HCT116 (cell line): ENCODE measurements around the gene WDR64. TPM values are rescaled to one million over a fixed set of nuclear protein-coding genes. Genes with fewer than 3 reads are reported as not detected.

ENCODE experiments used
- ATAC-seq: fragments of 200-7000 bp; cut with Tn5 transposase; 2 replicates; pipeline ENCODE4 v1.9.1; 2020; ENCODE audit warnings: mild to moderate bottlenecking, moderate library complexity
- BruUV-seq: library from RNA; stranded (reverse); fragments of 400-500 nt; replicated peaks from 2 replicates; lab custom pipeline; 2021; lab: Mats Ljungman, UMichigan
- CTCF ChIA-PET: fragments of 300-600 bp; sonication (Branson Sonifier 250); formaldehyde crosslinking; loops from one replicate; lab custom pipeline; 2021; ENCODE audit warnings: antibody characterized with exemption; lab: Charles Lee
- POLR2A ChIA-PET: fragments of 300-600, 350-600 bp; sonication (Branson Sonifier 250); formaldehyde crosslinking; loops from one replicate; lab custom pipeline; 2021; ENCODE audit warnings: antibody characterized with exemption; lab: Charles Lee
- RAD21 ChIA-PET, 2 experiments: fragments of 300-600 bp; sonication (Branson Sonifier 250); formaldehyde crosslinking; loops; one replicate each; lab custom pipeline; 2023; ENCODE audit warnings: low total read pairs in 2 of 2; ENCODE audit not compliant: uncharacterized antibody in 2 of 2, unreplicated experiment in 2 of 2, low non-redundant PET in 1 of 2; lab: Charles Lee
- DNase-seq: peaks from one replicate; pipeline ENCODE4 v3.0.0-alpha.2; 2010; ENCODE audit warnings: low read depth, low spot score
- H2AFZ ChIP-seq: fragments of 200-600 bp; shearing (Covaris generic), sonication (generic); 2 replicates; pipeline ENCODE4 v1.6.1; 2017; ENCODE audit warnings: low read depth, mixed run types, mixed read lengths, antibody characterized with exemption, low read length; ENCODE audit not compliant: poor library complexity, severe bottlenecking
- H3K27ac ChIP-seq: 2 replicates; pipeline ENCODE4 v1.5.1; 2012; ENCODE audit warnings: low read depth, low read length
- H3K27me3 ChIP-seq: fragments of 200-600 bp; sonication (generic); 2 replicates; pipeline ENCODE4 v1.6.1; 2016; ENCODE audit warnings: mixed run types, low read length, mixed read lengths; ENCODE audit not compliant: insufficient read depth
- H3K36me3 ChIP-seq, 2 experiments: fragments of 200-500 bp in 1 of 2; fragments of 200-600 bp in 1 of 2; sonication (Bioruptor generic) in 1 of 2; sonication (generic) in 1 of 2; 2 replicates each; pipeline versions ENCODE4 v1.5.1 to v1.6.1; 2014 to 2016; ENCODE audit warnings: low read length in 2 of 2, inconsistent platforms in 1 of 2, mixed read lengths in 1 of 2, mixed run types in 1 of 2; ENCODE audit not compliant: insufficient read depth in 2 of 2, control insufficient read depth in 1 of 2
- H3K4me1 ChIP-seq, 2 experiments: fragments of 200-600 bp in 1 of 2; sonication (generic) in 1 of 2; 2 replicates each; pipeline versions ENCODE4 v1.5.1 to v1.6.1; 2012 to 2017; ENCODE audit warnings: low read length in 2 of 2, inconsistent platforms in 1 of 2, mild to moderate bottlenecking in 1 of 2, mixed read lengths in 1 of 2, mixed run types in 1 of 2, moderate library complexity in 1 of 2; ENCODE audit not compliant: insufficient read depth in 2 of 2, control insufficient read depth in 1 of 2
- H3K4me2 ChIP-seq: fragments of 200-600 bp; sonication (generic); 2 replicates; pipeline ENCODE4 v1.6.1; 2017; ENCODE audit warnings: mixed run types, low read length, mixed read lengths
- H3K4me3 ChIP-seq, 2 experiments: fragments of 200-600 bp in 1 of 2; sonication (generic) in 1 of 2; replicated peaks in 1 of 2; 2 replicates each; pipeline ENCODE4 v1.5.1; 2011 to 2016; ENCODE audit warnings: low read length in 2 of 2, control low read depth in 1 of 2, low read depth in 1 of 2, mild to moderate bottlenecking in 1 of 2, mixed read lengths in 1 of 2, mixed run types in 1 of 2
- H3K79me2 ChIP-seq: fragments of 200-600 bp; sonication (generic); 2 replicates; pipeline ENCODE4 v1.6.1; 2017; ENCODE audit warnings: mild to moderate bottlenecking, mixed run types, low read length, moderate library complexity, mixed read lengths; ENCODE audit not compliant: insufficient read depth
- H3K9ac ChIP-seq: fragments of 200-600 bp; sonication (generic); 2 replicates; pipeline ENCODE4 v1.6.1; 2016; ENCODE audit warnings: low read length, mixed read lengths
- H3K9me2 ChIP-seq: fragments of 200-600 bp; sonication (generic), shearing (Covaris generic); 2 replicates; pipeline ENCODE4 v1.6.1; 2017; ENCODE audit warnings: mixed run types, mild to moderate bottlenecking, moderate library complexity; ENCODE audit not compliant: insufficient read depth
- H3K9me3 ChIP-seq, 2 experiments: fragments of 200-500 bp in 1 of 2; fragments of 200-600 bp in 1 of 2; sonication (Bioruptor generic) in 1 of 2; sonication (generic) in 1 of 2; 2 replicates each; pipeline ENCODE4 v1.6.1; 2014 to 2017; ENCODE audit warnings: low read length in 2 of 2, mixed read lengths in 2 of 2, inconsistent platforms in 1 of 2, low read depth in 1 of 2, mild to moderate bottlenecking in 1 of 2, mixed run types in 1 of 2, moderate library complexity in 1 of 2; ENCODE audit not compliant: control insufficient read depth in 1 of 2, insufficient read depth in 1 of 2
- H4K20me1 ChIP-seq: fragments of 200-600 bp; sonication (generic), shearing (Covaris generic); 2 replicates; pipeline ENCODE4 v1.6.1; 2017; ENCODE audit warnings: mixed run types, mild to moderate bottlenecking, moderate library complexity; ENCODE audit not compliant: insufficient read depth
- CBX3 ChIP-seq: IDR thresholded peaks from 2 replicates; pipeline ENCODE4 v1.6.1; 2012; ENCODE audit warnings: low read depth
- CEBPB ChIP-seq: IDR thresholded peaks from 2 replicates; pipeline ENCODE4 v1.6.1; 2012; ENCODE audit warnings: low read depth
- CTCF ChIP-seq, 3 experiments: fragments of 200-600 bp in 1 of 3; sonication (generic) in 1 of 3; IDR thresholded peaks in 2 of 3; conservative IDR thresholded peaks in 1 of 3; 2 replicates each; pipeline ENCODE4 v1.5.1; 2012 to 2017; ENCODE audit warnings: low read depth in 2 of 3, low read length in 2 of 3, antibody characterized with exemption in 1 of 3, borderline replicate concordance in 1 of 3, control low read depth in 1 of 3, mild to moderate bottlenecking in 1 of 3, mixed read lengths in 1 of 3, mixed run types in 1 of 3, moderate library complexity in 1 of 3; ENCODE audit not compliant: insufficient read depth in 1 of 3
- ELF1 ChIP-seq: IDR thresholded peaks from 2 replicates; pipeline ENCODE4 v1.6.1; 2012; ENCODE audit warnings: low read depth, borderline replicate concordance
- EZH2phosphoT487 ChIP-seq: fragments of 200-600 bp; IDR thresholded peaks from 2 replicates; pipeline ENCODE4 v1.6.1; 2018; ENCODE audit warnings: antibody characterized with exemption, borderline replicate concordance
- MAX ChIP-seq: IDR thresholded peaks from 2 replicates; pipeline ENCODE4 v1.6.1; 2012
- POLR2A ChIP-seq: IDR thresholded peaks from 2 replicates; pipeline ENCODE4 v1.7.0; 2011; ENCODE audit warnings: borderline replicate concordance; ENCODE audit not compliant: insufficient read depth, insufficient read length; ENCODE audit errors: extremely low read depth
- POLR2AphosphoS5 ChIP-seq: IDR thresholded peaks from 2 replicates; pipeline ENCODE4 v1.6.1; 2011; ENCODE audit warnings: mild to moderate bottlenecking, low read depth, low read length, moderate library complexity
- REST ChIP-seq: IDR thresholded peaks from 2 replicates; pipeline ENCODE4 v1.6.1; 2012; ENCODE audit warnings: low read depth
- SP1 ChIP-seq: IDR thresholded peaks from 2 replicates; pipeline ENCODE4 v1.6.1; 2012; ENCODE audit warnings: low read depth
- YY1 ChIP-seq: IDR thresholded peaks from 2 replicates; pipeline ENCODE4 v1.6.1; 2011; ENCODE audit warnings: low read length, low read depth, moderate library complexity, mild to moderate bottlenecking; ENCODE audit not compliant: insufficient replicate concordance; ENCODE audit errors: extremely low read depth
- ZBTB33 ChIP-seq: IDR thresholded peaks from 2 replicates; pipeline ENCODE4 v1.6.1; 2011; ENCODE audit warnings: mild to moderate bottlenecking, low read length, moderate library complexity; ENCODE audit not compliant: insufficient replicate concordance; ENCODE audit errors: extremely low read depth
- intact Hi-C: fragments of 100-400 bp; cut with micrococcal nuclease; formaldehyde crosslinking; loops from 2 replicates; pipeline ENCODE4 v1.10.0; 2022
- total RNA-seq: library from RNA; stranded (reverse); gene quantifications from one replicate; pipeline ENCODE4 v1.2.1, GENCODE V29; 2021; ENCODE audit not compliant: unreplicated experiment

The WDR64 gene
- total RNA-seq, 1 experiment from 2014 or later: not detected

GRCh38 chr1:241630476-241630875, 21.6 kb upstream of the WDR64 start (continued):
- no peak for TF ChIP-seq ZBTB33
- TF ChIP-seq POLR2AphosphoS5: no peak
- no peak for TF ChIP-seq REST
- TF ChIP-seq CBX3: no peak
- no peak for TF ChIP-seq POLR2A

- H4K20me1 ChIP-seq: no peaks in the 10 kb centered on the region
- ChIA-PET CTCF (no interaction called here), RAD21 (no interaction called here), POLR2A (no interaction called here)
- no peaks in the 10 kb centered on the region for H3K9me2 ChIP-seq
- H3K9ac ChIP-seq: no peak overlapping the region
- H3K4me3 ChIP-seq: no peak overlapping the region
- no peak overlapping the region for H3K27ac ChIP-seq
- peaks cover 7 to 9% of the 10 kb centered on the region in 2 experiments; a peak in 3 of 4 replicates for H3K36me3 ChIP-seq
- ATAC-seq: no peak
- H3K4me2 ChIP-seq: no peak overlapping the region
- intact Hi-C loops: no loop called here
- H3K27me3 ChIP-seq: no peaks in the 10 kb centered on the region
- H3K9me3 ChIP-seq: no peaks in the 10 kb centered on the region
- no peaks in the 10 kb centered on the region for H3K4me1 ChIP-seq
- H3K79me2 ChIP-seq: no peaks in the 10 kb centered on the region
- BruUV-seq: no TSS peak
- DNase-seq: no peak
- H2AFZ ChIP-seq: no peak overlapping the region
- TF ChIP-seq POLR2A (no peak), MAX (no peak), YY1 (no peak), ELF1 (no peak), CTCF (IDR thresholded peaks at IDR 0.05 in 2 of 3, conservative IDR thresholded peaks at IDR 0.05 in 1 of 3; ENCODE audit: borderline replicate concordance in 1 of 3, insufficient read depth in 1 of 3, low read depth in 2 of 3, low read length in 2 of 3) (no peak), EZH2phosphoT487 (no peak), SP1 (no peak), ZBTB33 (no peak), CEBPB (no peak)
Observed at GRCh38 chr1:241630899-241631298, 21.2 kb upstream of the WDR64 start.
